GM23338 (cell line): ENCODE data around the gene ETNK1.

Source experiments
- CTCF ChIP-seq, 2 experiments: fragments of 200-600 bp in 1 of 2; sonication (generic) in 1 of 2; conservative IDR thresholded peaks; 2 replicates each; pipeline versions ENCODE4 v1.5.1 to v1.6.1; 2016 to 2017; ENCODE audit warnings: antibody characterized with exemption in 2 of 2, low read depth in 2 of 2, mild to moderate bottlenecking in 2 of 2, moderate library complexity in 1 of 2
- ETS1 ChIP-seq: IDR thresholded peaks from 2 replicates; pipeline ENCODE4 v1.6.1; 2016; ENCODE audit warnings: antibody characterized with exemption
- EZH2 ChIP-seq: fragments of 200-600 bp; sonication (generic); IDR thresholded peaks from one replicate; pipeline ENCODE4 v1.8.0; 2017; ENCODE audit warnings: antibody characterized with exemption, mild to moderate bottlenecking, low read depth; ENCODE audit not compliant: unreplicated experiment
- EZH2phosphoT487 ChIP-seq: fragments of 200-600 bp; sonication (generic); IDR thresholded peaks from one replicate; pipeline ENCODE4 v1.8.1; 2018; ENCODE audit warnings: antibody characterized with exemption; ENCODE audit not compliant: unreplicated experiment
- JUNB ChIP-seq: IDR thresholded peaks from one replicate; pipeline ENCODE4 v1.6.1; 2016; ENCODE audit warnings: antibody characterized with exemption; ENCODE audit not compliant: unreplicated experiment
- POLR2AphosphoS5 ChIP-seq: IDR thresholded peaks from 2 replicates; pipeline ENCODE4 v1.6.1; 2016; ENCODE audit warnings: antibody characterized with exemption, low read depth
- REST ChIP-seq: IDR thresholded peaks from one replicate; pipeline ENCODE4 v1.6.1; 2018; ENCODE audit warnings: antibody characterized with exemption; ENCODE audit not compliant: unreplicated experiment
- ZNF114 ChIP-seq: fragments of 250-450 bp; sonication (Bioruptor Pico); IDR thresholded peaks from 2 replicates; pipeline ENCODE4 v1.5.0; 2020; ENCODE audit warnings: mild to moderate bottlenecking, moderate library complexity

GRCh38 chr12:22662356-22662755, 37.4 kb downstream of the ETNK1 start:
- no peak for TF ChIP-seq REST
- no peak for TF ChIP-seq CTCF (conservative IDR thresholded peaks at IDR 0.05; ENCODE audit: low read depth in 2 of 2)
- TF ChIP-seq EZH2: no peak
- no peak for TF ChIP-seq ZNF114 (CRISPR knock-in tag)
- TF ChIP-seq EZH2phosphoT487: no peak
- TF ChIP-seq JUNB: no peak
- TF ChIP-seq ETS1: no peak
- TF ChIP-seq POLR2AphosphoS5: no peak
